Measurements from ENCODE around the gene WASHC4.

DNA sequence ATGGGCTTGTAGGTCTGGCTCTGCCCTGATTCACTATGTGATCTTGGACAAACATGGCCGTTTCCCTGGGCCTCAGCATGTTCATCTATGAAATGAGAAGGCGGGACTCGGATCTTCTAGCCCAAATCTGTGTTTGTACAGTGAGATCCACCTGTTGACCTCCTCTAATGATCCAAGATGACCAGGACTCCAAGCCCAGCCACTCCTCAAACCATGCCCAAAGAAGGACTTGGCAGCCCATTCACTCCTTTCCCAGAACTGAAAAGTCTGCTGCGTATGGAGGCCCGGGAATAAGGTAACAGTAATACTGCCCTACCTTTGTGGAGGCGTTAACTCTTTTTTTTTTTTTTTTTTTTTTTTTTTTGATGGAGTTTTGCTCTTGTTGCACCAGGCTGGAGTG lies 88.6 kb downstream of the WASHC4 start:
- no peak for TF ChIP-seq CTCF (conservative IDR thresholded peaks at IDR 0.05; ENCODE audit: low read depth, low read length)
- TF ChIP-seq EZH2 (IDR thresholded peaks at IDR 0.05; ENCODE audit: low read length, unreplicated experiment) = no peak
- no peak for TF ChIP-seq EZH2phosphoT487 (IDR thresholded peaks at IDR 0.05; ENCODE audit: borderline replicate concordance, low read length)
